DOHH2 (cell line): Measurements from ENCODE around the gene MRPL33.

Source experiments
- H3F3A ChIP-seq: fragments of 200-600 bp; sonication (generic), shearing (Covaris generic); 2 replicates; pipeline ENCODE4 v1.6.0; 2016; ENCODE audit warnings: antibody characterized with exemption, mild to moderate bottlenecking; ENCODE audit not compliant: control insufficient read depth, insufficient read depth
- H3K27ac ChIP-seq: fragments of 200-600 bp; sonication (generic); 2 replicates; pipeline ENCODE4 v1.5.1; 2014; ENCODE audit warnings: low read depth, mild to moderate bottlenecking, low read length, moderate library complexity
- H3K27me3 ChIP-seq: fragments of 200-600 bp; sonication (generic); 2 replicates; pipeline ENCODE4 v1.6.1; 2014; ENCODE audit warnings: mild to moderate bottlenecking, low read length, mixed read lengths; ENCODE audit not compliant: control insufficient read depth
- H3K36me3 ChIP-seq: fragments of 200-600 bp; sonication (generic); 2 replicates; pipeline ENCODE4 v1.6.1; 2014; ENCODE audit warnings: mild to moderate bottlenecking, low read length, moderate library complexity, mixed read lengths; ENCODE audit not compliant: control insufficient read depth
- H3K4me1 ChIP-seq: fragments of 200-600 bp; sonication (generic); 2 replicates; pipeline ENCODE4 v1.6.1; 2014; ENCODE audit warnings: mild to moderate bottlenecking, low read length, mixed read lengths; ENCODE audit not compliant: control insufficient read depth
- H3K4me2 ChIP-seq: fragments of 200-600 bp; sonication (generic); 2 replicates; pipeline ENCODE4 v1.6.0; 2014; ENCODE audit warnings: mild to moderate bottlenecking, low read length, moderate library complexity
- H3K4me3 ChIP-seq: fragments of 200-600 bp; sonication (generic); 2 replicates; pipeline ENCODE4 v1.5.1; 2014; ENCODE audit warnings: mild to moderate bottlenecking, low read length, mixed read lengths
- H3K79me2 ChIP-seq: fragments of 200-600 bp; sonication (generic); 2 replicates; pipeline ENCODE4 v1.6.1; 2014; ENCODE audit warnings: mild to moderate bottlenecking, low read length, mixed read lengths; ENCODE audit not compliant: control insufficient read depth
- H3K9me2 ChIP-seq: fragments of 200-600 bp; sonication (generic); replicated peaks from 2 replicates; pipeline ENCODE4 v1.6.1; 2014; ENCODE audit warnings: mild to moderate bottlenecking, low read length, mixed read lengths; ENCODE audit not compliant: control insufficient read depth
- H3K9me3 ChIP-seq: fragments of 200-600 bp; sonication (generic); 2 replicates; pipeline ENCODE4 v1.6.1; 2014; ENCODE audit warnings: antibody characterized with exemption, low read length, mixed read lengths; ENCODE audit not compliant: control insufficient read depth, insufficient read depth
- H4K20me1 ChIP-seq: fragments of 200-600 bp; sonication (generic); 2 replicates; pipeline ENCODE4 v1.6.0; 2014; ENCODE audit warnings: low read depth, mild to moderate bottlenecking, antibody characterized with exemption, low read length, moderate library complexity; ENCODE audit not compliant: control insufficient read depth, insufficient read depth
- EZH2phosphoT487 ChIP-seq: fragments of 200-600 bp; sonication (generic); IDR thresholded peaks from 2 replicates; pipeline ENCODE4 v1.6.1; 2017; ENCODE audit warnings: borderline replicate concordance, mild to moderate bottlenecking, antibody characterized with exemption, low read length, moderate library complexity, mixed read lengths
- TF ChIP-seq, protein P1 (sequence below): fragments of 200-600 bp; sonication (generic); IDR thresholded peaks from one replicate; pipeline ENCODE4 v1.5.1; 2014; ENCODE audit warnings: antibody characterized with exemption, mild to moderate bottlenecking, low read depth, low read length; ENCODE audit not compliant: poor library complexity, severe bottlenecking

Gene MRPL33

DNA sequence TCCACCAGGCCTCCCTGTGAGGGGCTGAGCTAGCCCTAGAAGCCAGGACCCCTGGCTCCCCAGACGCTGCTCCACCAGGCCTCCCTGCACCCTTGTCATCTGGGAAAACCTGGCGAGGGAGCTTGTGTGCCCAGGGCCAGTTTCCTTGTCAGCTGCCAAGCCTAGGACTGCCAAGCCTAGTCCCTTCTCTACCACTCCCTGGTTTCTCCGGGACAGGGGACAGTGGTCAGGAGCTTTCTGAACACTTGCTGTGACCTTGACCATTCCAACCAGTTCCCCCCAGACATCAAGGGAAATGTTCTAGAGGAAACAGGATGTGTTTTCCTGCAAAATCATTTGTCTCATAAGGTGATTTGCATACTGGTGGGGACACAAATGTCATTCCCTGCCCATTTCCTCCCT is 41.3 kb upstream of the MRPL33 start:
- H4K20me1 ChIP-seq: no peaks in the 10 kb centered on the region
- no peaks in the 10 kb centered on the region for H3K36me3 ChIP-seq
- no peak overlapping the region for H3K4me3 ChIP-seq
- H3K9me3 ChIP-seq: no peaks in the 10 kb centered on the region
- H3K4me1 ChIP-seq: peaks cover 14% of the 10 kb centered on the region
- H3K27me3 ChIP-seq: peaks cover 5% of the 10 kb centered on the region; the same call in 1 of the 2 replicates
- H3F3A ChIP-seq: no peaks in the 10 kb centered on the region
- H3K4me2 ChIP-seq: peak overlapping the region; percentile 29
- no peaks in the 10 kb centered on the region for H3K79me2 ChIP-seq
- H3K9me2 ChIP-seq: no peaks in the 10 kb centered on the region
- TF ChIP-seq EZH2phosphoT487: no peak
- TF ChIP-seq, protein P1, sequence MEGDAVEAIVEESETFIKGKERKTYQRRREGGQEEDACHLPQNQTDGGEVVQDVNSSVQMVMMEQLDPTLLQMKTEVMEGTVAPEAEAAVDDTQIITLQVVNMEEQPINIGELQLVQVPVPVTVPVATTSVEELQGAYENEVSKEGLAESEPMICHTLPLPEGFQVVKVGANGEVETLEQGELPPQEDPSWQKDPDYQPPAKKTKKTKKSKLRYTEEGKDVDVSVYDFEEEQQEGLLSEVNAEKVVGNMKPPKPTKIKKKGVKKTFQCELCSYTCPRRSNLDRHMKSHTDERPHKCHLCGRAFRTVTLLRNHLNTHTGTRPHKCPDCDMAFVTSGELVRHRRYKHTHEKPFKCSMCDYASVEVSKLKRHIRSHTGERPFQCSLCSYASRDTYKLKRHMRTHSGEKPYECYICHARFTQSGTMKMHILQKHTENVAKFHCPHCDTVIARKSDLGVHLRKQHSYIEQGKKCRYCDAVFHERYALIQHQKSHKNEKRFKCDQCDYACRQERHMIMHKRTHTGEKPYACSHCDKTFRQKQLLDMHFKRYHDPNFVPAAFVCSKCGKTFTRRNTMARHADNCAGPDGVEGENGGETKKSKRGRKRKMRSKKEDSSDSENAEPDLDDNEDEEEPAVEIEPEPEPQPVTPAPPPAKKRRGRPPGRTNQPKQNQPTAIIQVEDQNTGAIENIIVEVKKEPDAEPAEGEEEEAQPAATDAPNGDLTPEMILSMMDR: no peak
- no peak overlapping the region for H3K27ac ChIP-seq

DNA sequence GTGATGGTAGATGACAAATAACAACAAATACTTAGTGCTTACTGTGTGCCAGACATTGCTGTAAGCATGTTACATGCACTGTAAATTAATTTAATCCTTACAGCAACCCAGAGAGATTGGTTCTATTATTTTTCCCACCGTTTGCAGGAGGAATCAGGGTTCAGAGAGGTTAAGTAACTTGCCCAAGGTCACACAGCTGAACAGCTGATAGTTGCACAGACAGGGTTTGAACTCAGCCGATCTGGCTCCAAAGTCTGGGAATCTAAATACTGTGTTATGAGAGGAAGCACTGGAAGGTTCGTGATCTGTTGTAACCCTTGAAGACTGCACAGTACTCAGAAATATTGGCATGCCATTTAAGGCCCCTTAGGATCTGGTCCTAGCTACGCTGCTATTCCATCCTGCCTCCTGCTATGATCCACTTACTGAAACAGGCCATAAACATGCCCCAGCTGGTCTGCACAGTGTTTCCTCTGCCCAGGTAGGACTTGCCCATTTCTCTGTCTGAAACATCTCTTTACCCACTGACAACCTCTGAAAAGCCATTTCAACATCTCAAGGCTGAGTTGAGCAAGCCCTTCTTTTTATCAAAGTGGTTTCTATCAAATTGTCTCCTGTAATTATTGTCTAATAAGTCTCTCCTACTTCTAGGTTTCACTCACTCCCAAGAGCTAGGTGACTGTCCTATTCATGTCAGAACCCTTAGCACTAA is 40.4 kb upstream of the MRPL33 start:
- Histone ChIP-seq H3K36me3 (no peaks in the 10 kb centered on the region), H3K4me2 (peak overlapping the region; percentile 29), H3K79me2 (no peaks in the 10 kb centered on the region), H4K20me1 (no peaks in the 10 kb centered on the region), H3F3A (no peaks in the 10 kb centered on the region), H3K9me2 (no peaks in the 10 kb centered on the region), H3K4me3 (no peak overlapping the region), H3K4me1 (peaks cover 14% of the 10 kb centered on the region), H3K27ac (no peak overlapping the region), H3K27me3 (peaks cover 5% of the 10 kb centered on the region; the same call in 1 of the 2 replicates), H3K9me3 (no peaks in the 10 kb centered on the region)
- TF ChIP-seq, protein P1: no peak
- no peak for TF ChIP-seq EZH2phosphoT487

DNA sequence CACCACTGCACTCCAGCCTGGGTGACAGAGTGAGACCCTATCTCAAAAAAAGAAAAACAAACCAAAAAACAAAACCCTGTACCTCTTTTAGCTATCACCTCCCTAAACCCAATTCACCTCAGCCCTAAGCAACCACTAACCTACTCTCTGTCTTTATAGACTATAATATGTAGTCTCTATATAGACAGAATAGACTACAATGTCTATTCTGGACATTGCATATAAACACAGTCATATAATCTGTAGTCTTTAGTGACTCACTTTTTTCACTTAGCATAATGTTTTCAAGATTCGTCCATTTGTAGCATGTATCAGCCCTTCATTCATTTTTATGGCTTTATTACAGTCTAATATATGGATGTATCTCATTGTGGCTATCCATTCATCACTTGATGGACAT is 37.2 kb upstream of the MRPL33 start:
- Histone ChIP-seq H4K20me1 (no peaks in the 10 kb centered on the region), H3F3A (no peaks in the 10 kb centered on the region), H3K36me3 (no peaks in the 10 kb centered on the region), H3K27me3 (peaks cover 11% of the 10 kb centered on the region), H3K4me2 (no peak overlapping the region), H3K27ac (no peak overlapping the region), H3K9me3 (no peaks in the 10 kb centered on the region), H3K4me1 (peaks cover 14% of the 10 kb centered on the region), H3K9me2 (no peaks in the 10 kb centered on the region), H3K79me2 (no peaks in the 10 kb centered on the region), H3K4me3 (no peak overlapping the region)
- TF ChIP-seq, protein P1: no peak
- no peak for TF ChIP-seq EZH2phosphoT487
